Mammary epithelial cell (primary cell): Measurements from ENCODE around the gene RAB11FIP5.

ENCODE experiments used
- EZH2 ChIP-seq: IDR thresholded peaks from 2 replicates; pipeline ENCODE4 v1.6.1; 2012; ENCODE audit warnings: low read length, inconsistent platforms, borderline replicate concordance
- TF ChIP-seq, protein P1 (sequence below), 2 donors: IDR thresholded peaks in 1 of 2; conservative IDR thresholded peaks in 1 of 2; 2 replicates each; pipeline ENCODE4 v1.5.1; 2011 to 2012; ENCODE audit warnings: inconsistent platforms in 2 of 2, low read length in 2 of 2, mild to moderate bottlenecking in 2 of 2, control low read depth in 1 of 2, low read depth in 1 of 2; ENCODE audit not compliant: insufficient read depth in 1 of 2; ENCODE audit errors: extremely low read depth in 1 of 2

DNA sequence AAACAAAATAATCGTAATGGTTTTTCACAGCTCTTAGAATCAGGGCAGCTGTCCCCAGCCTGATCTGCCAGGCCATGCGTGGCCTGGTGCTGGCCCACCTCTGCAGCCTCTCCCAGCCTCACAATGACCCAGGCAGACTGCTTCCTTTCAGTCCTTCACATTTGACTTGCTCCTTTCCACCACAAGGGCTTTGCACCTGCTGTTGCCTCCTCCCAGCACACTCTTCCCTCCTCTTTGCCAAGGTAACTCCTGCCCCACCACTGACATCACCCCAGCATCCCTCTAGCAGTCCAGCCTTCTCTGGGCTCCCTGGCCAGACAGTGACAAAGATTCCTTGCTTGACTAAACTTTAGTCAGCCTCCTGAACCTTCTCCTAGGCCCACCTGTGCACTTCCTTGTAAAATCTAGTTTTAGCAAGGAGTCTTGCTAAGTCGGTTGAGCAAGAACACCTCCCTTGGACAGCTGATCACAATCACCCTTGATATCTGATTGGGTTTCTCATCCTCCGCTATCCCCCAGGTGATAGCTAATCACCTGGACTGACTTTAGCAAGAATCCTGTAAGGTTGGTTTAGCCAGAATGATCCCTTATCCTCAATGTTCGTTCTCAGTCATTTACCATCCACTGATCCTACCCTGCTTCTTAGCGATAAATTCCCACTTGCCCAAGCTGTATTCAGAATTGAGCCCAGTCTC lies 16.2 kb upstream of the RAB11FIP5 start:
- TF ChIP-seq, protein P1, sequence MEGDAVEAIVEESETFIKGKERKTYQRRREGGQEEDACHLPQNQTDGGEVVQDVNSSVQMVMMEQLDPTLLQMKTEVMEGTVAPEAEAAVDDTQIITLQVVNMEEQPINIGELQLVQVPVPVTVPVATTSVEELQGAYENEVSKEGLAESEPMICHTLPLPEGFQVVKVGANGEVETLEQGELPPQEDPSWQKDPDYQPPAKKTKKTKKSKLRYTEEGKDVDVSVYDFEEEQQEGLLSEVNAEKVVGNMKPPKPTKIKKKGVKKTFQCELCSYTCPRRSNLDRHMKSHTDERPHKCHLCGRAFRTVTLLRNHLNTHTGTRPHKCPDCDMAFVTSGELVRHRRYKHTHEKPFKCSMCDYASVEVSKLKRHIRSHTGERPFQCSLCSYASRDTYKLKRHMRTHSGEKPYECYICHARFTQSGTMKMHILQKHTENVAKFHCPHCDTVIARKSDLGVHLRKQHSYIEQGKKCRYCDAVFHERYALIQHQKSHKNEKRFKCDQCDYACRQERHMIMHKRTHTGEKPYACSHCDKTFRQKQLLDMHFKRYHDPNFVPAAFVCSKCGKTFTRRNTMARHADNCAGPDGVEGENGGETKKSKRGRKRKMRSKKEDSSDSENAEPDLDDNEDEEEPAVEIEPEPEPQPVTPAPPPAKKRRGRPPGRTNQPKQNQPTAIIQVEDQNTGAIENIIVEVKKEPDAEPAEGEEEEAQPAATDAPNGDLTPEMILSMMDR (conservative IDR thresholded peaks at IDR 0.05 in 1 of 2, IDR thresholded peaks at IDR 0.05 in 1 of 2; ENCODE audit: extremely low read depth in 1 of 2, insufficient read depth in 1 of 2, low read depth in 1 of 2, low read length in 2 of 2), result no peak
- no peak for TF ChIP-seq EZH2
